GM18498 (cell line): ENCODE measurements around the gene PCP2.

Source experiments
- ATAC-seq: cut with Tn5 transposase; IDR thresholded peaks from one replicate; pipeline ENCODE4 v1.9.1; 2021; ENCODE audit warnings: mild to moderate bottlenecking, moderate library complexity; ENCODE audit not compliant: unreplicated experiment

PCP2 gene

GRCh38 chr19:7602240-7602934, 31.1 kb downstream of the PCP2 start:
- ATAC-seq, result no peak

DNA sequence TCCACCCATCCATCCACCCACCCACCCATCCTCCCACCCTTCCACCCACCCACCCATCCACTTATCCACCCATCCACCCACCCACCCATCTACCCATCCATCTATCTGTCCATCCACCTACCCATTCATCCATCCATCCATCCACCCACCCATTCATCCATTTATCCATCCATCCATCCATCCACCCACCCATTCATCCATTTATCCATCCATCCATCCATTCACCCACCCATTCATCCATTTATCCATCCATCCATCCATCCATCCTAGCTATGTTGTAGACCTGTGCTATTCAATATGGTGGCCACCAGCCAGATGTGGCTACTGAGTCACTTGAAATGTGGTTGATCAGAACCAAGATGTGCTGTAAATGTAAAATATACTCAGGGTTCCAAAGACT, 32.8 kb downstream of the PCP2 start:
- ATAC-seq, result no peak

GRCh38 chr19:7598180-7598579, 35.3 kb downstream of the PCP2 start:
- ATAC-seq, result no peak

- ATAC-seq, result no peak
Observed at GRCh38 chr19:7597689-7598088, 35.8 kb downstream of the PCP2 start.

DNA sequence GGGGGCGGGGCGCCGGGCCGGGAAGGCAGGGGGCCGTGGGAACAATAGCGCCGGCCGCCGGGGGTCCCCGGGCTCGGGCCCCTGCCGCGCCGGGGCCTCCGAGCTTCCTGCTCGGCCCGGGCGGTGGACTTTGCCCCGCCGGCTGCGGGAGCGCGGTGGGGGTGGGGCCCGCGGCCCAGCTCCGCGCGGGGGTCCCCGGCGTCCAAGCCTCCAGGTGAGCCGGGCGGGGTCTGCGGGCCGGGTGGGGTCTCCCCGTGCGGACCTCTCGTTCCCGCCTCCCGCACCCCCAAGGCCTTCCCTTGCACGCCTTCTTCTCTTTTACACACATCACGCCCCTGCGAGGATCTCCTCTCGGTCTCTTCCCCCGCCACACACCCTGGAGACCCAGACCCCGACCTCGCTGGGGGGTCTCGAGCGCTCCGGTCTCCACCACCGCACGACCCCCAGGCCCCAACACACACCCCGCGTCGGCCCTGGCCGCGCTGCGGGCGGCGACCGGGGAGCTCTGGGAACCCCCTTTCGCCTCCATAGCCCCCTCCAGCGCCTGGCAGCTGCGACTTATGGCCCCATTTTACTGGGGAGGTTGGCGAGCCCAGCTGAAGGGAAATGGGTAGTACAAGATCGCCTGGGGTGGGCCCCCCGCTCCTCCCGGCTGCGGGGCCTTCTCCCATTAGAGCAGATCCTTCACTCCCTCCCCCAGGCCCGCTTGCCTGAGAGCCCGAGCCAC, 37.1 kb downstream of the PCP2 start:
- ATAC-seq, result no peak

DNA sequence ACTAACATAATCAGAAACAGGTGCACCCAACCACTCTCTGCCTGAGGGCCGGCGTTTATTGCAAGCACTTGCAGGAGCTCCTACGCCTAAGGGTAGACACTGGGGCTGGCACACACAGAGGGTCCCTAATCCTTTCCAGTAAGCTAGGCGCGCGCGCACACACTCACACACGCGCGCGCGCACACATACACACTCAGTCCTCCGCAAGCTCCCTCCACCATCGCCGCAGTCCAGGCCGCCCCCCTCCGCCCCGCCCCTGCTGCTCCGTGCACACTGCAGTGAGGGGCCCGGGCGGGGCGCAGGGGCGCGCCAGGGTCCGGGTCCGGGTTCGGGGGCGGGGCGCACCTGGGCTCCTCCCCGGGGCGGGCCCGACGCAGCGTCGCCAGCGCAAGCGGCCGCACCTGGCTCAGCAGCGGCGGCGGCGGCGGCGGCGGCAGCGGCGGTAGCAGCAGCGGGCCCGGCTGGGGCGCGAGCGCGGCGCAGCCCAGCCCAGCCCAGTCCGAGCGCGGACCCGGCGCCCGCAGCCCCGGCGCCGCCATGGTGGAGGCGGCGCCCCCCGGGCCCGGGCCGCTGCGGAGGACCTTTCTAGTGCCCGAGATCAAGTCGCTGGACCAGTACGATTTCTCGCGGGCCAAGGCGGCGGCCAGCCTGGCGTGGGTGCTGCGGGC, 37.9 kb downstream of the PCP2 start, which contains the start of gene CAMSAP3:
Gene CAMSAP3, plus strand, starts transcription at position 398 of the 668 bp plus-strand sequence. Its CDS starts 140 bp downstream, at position 538.
- peak; percentile 66 for ATAC-seq

DNA sequence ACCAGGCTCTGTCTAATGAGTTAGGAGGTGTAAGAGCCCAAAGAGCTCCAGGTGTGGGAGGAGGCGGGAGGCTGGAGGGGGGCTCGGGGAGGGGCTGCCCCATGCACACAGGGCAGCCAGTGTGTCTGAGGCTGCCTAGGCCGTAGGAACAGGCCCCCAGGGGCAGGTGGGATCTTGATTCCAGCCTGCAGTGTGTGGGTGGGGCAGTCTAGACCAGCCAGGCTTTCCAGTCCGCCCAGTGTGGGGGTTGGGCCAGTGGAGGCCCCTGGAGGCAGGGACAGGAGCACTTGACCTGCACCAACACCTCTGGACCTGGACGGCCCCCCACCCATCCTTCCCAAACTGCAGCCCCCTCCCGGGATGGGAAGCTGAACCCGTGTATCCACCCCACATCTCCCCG, 43.3 kb downstream of the PCP2 start:
- ATAC-seq, result no peak

- ATAC-seq, result no peak
Observed at GRCh38 chr19:7589822-7590221, 43.7 kb downstream of the PCP2 start.

- no peak for ATAC-seq
Observed at GRCh38 chr19:7582446-7582845, 51.1 kb downstream of the PCP2 start.
